Measurements from ENCODE around the gene IER5L. TPM values are rescaled to one million over a fixed set of nuclear protein-coding genes. Genes with fewer than 3 reads are reported as not detected.

Gene IER5L
- total and polyA plus RNA-seq, 4 donors, result 8.8 to 66.9 (median 32.8) TPM

- H3K27me3 ChIP-seq (ENCODE audit: control insufficient read depth in 1 of 2, insufficient read depth in 2 of 2, low read length in 1 of 2), result peaks cover 0 to 2% of the 10 kb centered on the region in 2 donors
- 0% methylated on average over 48 to 53 of the region's 53 CpGs for WGBS, 2 donors
- DNase-seq, result peak; percentile 95
- ATAC-seq (ENCODE audit: low FRiP score), result peak; percentile 75
- peak overlapping the region; percentile 67 to 97 for H3K4me3 ChIP-seq (ENCODE audit: low read length in 2 of 2)
- H3K4me1 ChIP-seq (ENCODE audit: control insufficient read depth in 1 of 2, insufficient read depth in 2 of 2, low read length in 2 of 2), result no peaks in the 10 kb centered on the region
- peak overlapping the region; percentile 92 to 97 for H3K27ac ChIP-seq (ENCODE audit: low read depth in 1 of 2, low read length in 2 of 2)
- H3K36me3 ChIP-seq (ENCODE audit: control insufficient read depth in 1 of 2, insufficient read depth in 2 of 2, low read length in 1 of 2), result no peaks in the 10 kb centered on the region
- H3K9me3 ChIP-seq (ENCODE audit: control insufficient read depth, low read length), result no peaks in the 10 kb centered on the region
- intact Hi-C loops (cut with DNase I), result loop anchor here (1.0 to 5.0 kb wide), 7 partner anchors 32 to 435 kb away; no protein-coding TSS in a partner anchor
Measured at GRCh38 chr9:129174724-129175514, 3.1 kb downstream of the IER5L start.

- Histone ChIP-seq H3K27ac (ENCODE audit: low read depth in 1 of 2, low read length in 2 of 2) (peak overlapping the region; percentile 72 to 82), H3K27me3 (ENCODE audit: control insufficient read depth in 1 of 2, insufficient read depth in 2 of 2, low read length in 1 of 2) (peaks cover 0 to 2% of the 10 kb centered on the region in 2 donors), H3K9me3 (ENCODE audit: control insufficient read depth, low read length) (no peaks in the 10 kb centered on the region), H3K36me3 (ENCODE audit: control insufficient read depth in 1 of 2, insufficient read depth in 2 of 2, low read length in 1 of 2) (no peaks in the 10 kb centered on the region), H3K4me1 (ENCODE audit: control insufficient read depth in 1 of 2, insufficient read depth in 2 of 2, low read length in 2 of 2) (no peaks in the 10 kb centered on the region), H3K4me3 (ENCODE audit: low read length in 2 of 2) (peak overlapping the region; percentile 34 to 48)
- ATAC-seq (ENCODE audit: low FRiP score), result peak; percentile 81
- peak; percentile 95 to 98 for DNase-seq
- 0% methylated on average over 40 to 55 of the region's 55 CpGs for whole genome bisulfite sequencing, 2 donors
- intact Hi-C loops (cut with DNase I), result loop anchor here (1.0 to 2.0 kb wide), 5 partner anchors 31 to 436 kb away; no protein-coding TSS in a partner anchor
Measured at GRCh38 chr9:129174102-129174723, 3.8 kb downstream of the IER5L start.

GRCh38 chr9:129173296-129174101, 4.6 kb downstream of the IER5L start:
- peak overlapping the region; percentile 12 to 19 for H3K27ac ChIP-seq (ENCODE audit: low read depth in 1 of 2, low read length in 2 of 2)
- WGBS, 2 donors, result 21 to 22% methylated on average over 27 to 29 of the region's 29 CpGs
- H3K36me3 ChIP-seq (ENCODE audit: control insufficient read depth in 1 of 2, insufficient read depth in 2 of 2, low read length in 1 of 2), result no peaks in the 10 kb centered on the region
- no peaks in the 10 kb centered on the region for H3K9me3 ChIP-seq (ENCODE audit: control insufficient read depth, low read length)
- DNase-seq (no peak), ATAC-seq (ENCODE audit: low FRiP score) (no peak)
- H3K4me3 ChIP-seq (ENCODE audit: low read length in 2 of 2), result no peak overlapping the region
- intact Hi-C loops (cut with DNase I), result loop anchor here (1.0 to 2.0 kb wide), 6 partner anchors 29 to 437 kb away; no protein-coding TSS in a partner anchor
- H3K4me1 ChIP-seq (ENCODE audit: control insufficient read depth in 1 of 2, insufficient read depth in 2 of 2, low read length in 2 of 2), result no peaks in the 10 kb centered on the region
- H3K27me3 ChIP-seq (ENCODE audit: control insufficient read depth in 1 of 2, insufficient read depth in 2 of 2, low read length in 1 of 2), result peaks cover 0 to 2% of the 10 kb centered on the region in 2 donors

GRCh38 chr9:129172816-129173215, 5.2 kb downstream of the IER5L start:
- Histone ChIP-seq H3K9me3 (ENCODE audit: control insufficient read depth, low read length) (no peaks in the 10 kb centered on the region), H3K36me3 (ENCODE audit: control insufficient read depth in 1 of 2, insufficient read depth in 2 of 2, low read length in 1 of 2) (no peaks in the 10 kb centered on the region), H3K27me3 (ENCODE audit: control insufficient read depth in 1 of 2, insufficient read depth in 2 of 2, low read length in 1 of 2) (no peaks in the 10 kb centered on the region), H3K27ac (ENCODE audit: low read depth in 1 of 2, low read length in 2 of 2) (peak overlapping the region in 1 of 2 donors; percentile 7), H3K4me3 (ENCODE audit: low read length in 2 of 2) (no peak overlapping the region), H3K4me1 (ENCODE audit: control insufficient read depth in 1 of 2, insufficient read depth in 2 of 2, low read length in 2 of 2) (no peaks in the 10 kb centered on the region)
- ATAC-seq (ENCODE audit: low FRiP score), result no peak
- WGBS, 2 donors, result 9 to 17% methylated on average over 5 of the region's 5 CpGs
- intact Hi-C loops (cut with DNase I), result loop anchor here in 1 of 2 donors (2.0 kb wide), 1 partner anchor 28 kb away; no protein-coding TSS in a partner anchor
- peak in 1 of 2 donors; percentile 66 for DNase-seq

DNA sequence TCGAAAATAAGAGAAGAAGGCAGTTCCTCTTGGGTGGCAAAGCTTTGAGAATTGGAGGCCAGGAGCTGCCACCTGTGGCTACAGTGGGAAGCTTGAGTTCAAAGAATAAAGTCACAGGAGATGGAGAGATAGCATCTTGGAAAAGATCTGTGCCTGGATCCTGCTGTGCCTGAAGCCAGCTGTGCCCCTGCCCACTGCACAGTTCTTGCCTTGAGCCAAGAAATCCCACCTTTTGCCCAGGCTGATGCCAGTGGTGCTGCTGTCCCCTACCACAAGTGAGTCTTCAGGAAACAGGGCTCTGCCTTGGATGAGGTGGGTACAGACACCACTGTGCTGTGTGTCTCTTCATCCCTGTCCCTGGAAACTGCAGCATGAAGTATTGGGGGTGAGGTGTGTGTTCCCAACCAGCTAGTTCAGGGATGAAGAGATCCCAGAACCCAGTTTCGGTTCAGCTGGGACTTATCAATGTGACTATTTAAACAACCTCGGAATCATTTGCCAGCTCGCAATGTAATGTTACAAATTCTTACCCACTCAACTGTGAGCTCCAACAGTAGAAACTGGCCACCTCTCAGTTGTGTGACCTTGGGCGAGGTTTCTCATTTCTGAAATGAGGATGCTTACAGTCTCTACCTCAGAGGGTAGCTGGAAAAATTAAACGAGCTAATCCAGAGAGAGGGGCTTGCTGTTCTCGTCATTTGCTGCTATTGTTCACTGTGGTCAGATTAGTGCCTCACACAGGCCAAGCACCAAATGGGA, 5.9 kb downstream of the IER5L start:
- ATAC-seq (ENCODE audit: low FRiP score), result no peak
- Histone ChIP-seq H3K4me3 (ENCODE audit: low read length in 2 of 2) (no peak overlapping the region), H3K27ac (ENCODE audit: low read depth in 1 of 2, low read length in 2 of 2) (no peak overlapping the region), H3K27me3 (ENCODE audit: control insufficient read depth in 1 of 2, insufficient read depth in 2 of 2, low read length in 1 of 2) (no peaks in the 10 kb centered on the region), H3K36me3 (ENCODE audit: control insufficient read depth in 1 of 2, insufficient read depth in 2 of 2, low read length in 1 of 2) (no peaks in the 10 kb centered on the region), H3K4me1 (ENCODE audit: control insufficient read depth in 1 of 2, insufficient read depth in 2 of 2, low read length in 2 of 2) (no peaks in the 10 kb centered on the region), H3K9me3 (ENCODE audit: control insufficient read depth, low read length) (no peaks in the 10 kb centered on the region)
- intact Hi-C loops (cut with DNase I), result loop anchor here in 1 of 2 donors (2.0 kb wide), 1 partner anchor 27 kb away; no protein-coding TSS in a partner anchor
- DNase-seq, result no peak
- WGBS, 2 donors, result 58 to 60% methylated on average over 7 of the region's 7 CpGs

DNA sequence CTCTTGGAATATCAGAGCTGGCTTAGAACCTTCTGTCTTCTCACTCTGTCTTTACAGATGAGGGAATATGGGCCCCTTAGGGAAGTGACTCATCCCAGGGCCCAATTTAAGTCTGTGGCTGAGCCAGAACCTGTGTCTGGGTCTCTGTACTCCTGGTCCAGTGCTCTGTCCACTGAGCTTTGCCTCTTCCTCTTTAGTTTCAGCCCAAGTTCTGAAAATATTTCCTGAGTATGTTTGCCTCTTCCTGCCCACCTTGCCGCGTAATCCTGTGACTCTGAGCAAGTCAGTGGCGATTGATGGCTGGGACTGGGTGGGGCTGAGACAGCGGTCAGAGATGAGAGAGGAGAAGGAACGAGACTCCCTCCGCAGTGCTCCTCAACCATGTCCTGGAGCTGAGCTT, 7.8 kb downstream of the IER5L start:
- Histone ChIP-seq H3K4me1 (ENCODE audit: control insufficient read depth in 1 of 2, insufficient read depth in 2 of 2, low read length in 2 of 2) (peaks cover 0 to 3% of the 10 kb centered on the region in 2 donors), H3K9me3 (ENCODE audit: control insufficient read depth, low read length) (no peaks in the 10 kb centered on the region)
- intact Hi-C loops (cut with DNase I), result no loop called here

DNA sequence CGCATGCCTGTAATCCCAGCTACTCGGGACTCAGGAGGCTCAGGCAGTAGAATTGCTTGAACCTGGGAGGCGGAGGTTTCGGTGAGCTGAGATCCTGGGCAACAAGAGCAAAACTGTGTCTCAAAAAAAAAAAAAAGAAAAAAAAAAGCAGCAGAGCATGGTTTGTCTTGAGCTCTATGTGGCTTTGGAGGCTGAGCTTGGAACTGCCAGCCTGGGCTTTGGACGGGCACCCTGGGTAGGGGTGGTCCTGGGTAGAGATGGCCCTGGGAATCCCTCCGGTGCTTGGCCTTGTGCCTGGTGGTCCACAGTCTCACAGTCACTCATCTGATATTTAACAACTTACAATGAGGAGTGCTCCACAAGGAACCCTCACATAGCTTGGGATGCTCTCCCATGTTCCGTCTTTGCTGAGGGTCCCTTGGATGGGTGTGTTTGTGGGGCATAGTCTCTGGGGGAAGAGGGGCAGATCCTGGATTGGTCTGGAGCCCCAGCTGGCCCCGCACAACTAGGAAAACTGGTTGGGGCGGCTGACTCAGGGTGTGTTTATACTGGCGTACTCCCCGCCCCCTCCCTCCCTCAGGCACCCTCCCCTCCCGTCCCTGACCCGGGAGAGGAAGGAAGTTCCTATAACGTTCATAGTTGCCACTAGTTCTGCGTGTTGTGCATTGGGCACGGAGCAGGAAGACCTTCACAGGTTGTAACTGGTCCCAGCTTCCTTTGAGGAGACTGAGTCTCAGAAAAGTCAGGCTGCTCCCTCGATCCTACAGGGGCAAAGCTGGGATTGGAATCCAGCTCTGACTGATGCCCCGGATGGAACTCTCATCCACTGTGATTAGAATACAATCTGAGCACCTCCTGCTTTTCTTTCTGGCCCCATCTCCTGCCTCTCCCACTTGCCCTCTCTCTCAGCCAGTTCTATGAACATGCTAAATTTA, 11.2 kb downstream of the IER5L start:
- ATAC-seq (ENCODE audit: low FRiP score) (peak; percentile 84), DNase-seq (peak; percentile 89 to 91)
- Histone ChIP-seq H3K36me3 (ENCODE audit: control insufficient read depth in 1 of 2, insufficient read depth in 2 of 2, low read length in 1 of 2) (no peaks in the 10 kb centered on the region), H3K4me3 (ENCODE audit: low read length in 2 of 2) (no peak overlapping the region), H3K27ac (ENCODE audit: low read depth in 1 of 2, low read length in 2 of 2) (peak overlapping the region; percentile 44 to 94), H3K9me3 (ENCODE audit: control insufficient read depth, low read length) (no peaks in the 10 kb centered on the region), H3K4me1 (ENCODE audit: control insufficient read depth in 1 of 2, insufficient read depth in 2 of 2, low read length in 2 of 2) (peaks cover 0 to 3% of the 10 kb centered on the region in 2 donors), H3K27me3 (ENCODE audit: control insufficient read depth in 1 of 2, insufficient read depth in 2 of 2, low read length in 1 of 2) (no peaks in the 10 kb centered on the region)
- 6 to 7% methylated on average over 14 to 18 of the region's 18 CpGs for WGBS, 2 donors
- intact Hi-C loops (cut with DNase I), result loop anchor here in 1 of 2 donors (2.0 kb wide), 1 partner anchor 20 kb away; no protein-coding TSS in a partner anchor

More for the DNA sequence above, 7.8 kb downstream of the IER5L start:
- WGBS, 2 donors, result 76 to 81% methylated on average over 6 of the region's 6 CpGs
- ATAC-seq (ENCODE audit: low FRiP score) (no peak), DNase-seq (no peak)
- H3K4me3 ChIP-seq (ENCODE audit: low read length in 2 of 2), result no peak overlapping the region
- no peaks in the 10 kb centered on the region for H3K27me3 ChIP-seq (ENCODE audit: control insufficient read depth in 1 of 2, insufficient read depth in 2 of 2, low read length in 1 of 2)
- H3K36me3 ChIP-seq (ENCODE audit: control insufficient read depth in 1 of 2, insufficient read depth in 2 of 2, low read length in 1 of 2), result no peaks in the 10 kb centered on the region
- H3K27ac ChIP-seq (ENCODE audit: low read depth in 1 of 2, low read length in 2 of 2), result no peak overlapping the region
